HG03103 (cell line): ENCODE results near the gene FNDC7.
"Not testable (repeated sequence)": the region's sequence is repeated elsewhere in the genome, so short reads cannot be mapped to it uniquely, and the experiment has no call there.

Source experiments
- ATAC-seq: cut with Tn5 transposase; IDR thresholded peaks from one replicate; pipeline ENCODE4 v1.9.1; 2021; ENCODE audit warnings: low read depth; ENCODE audit not compliant: unreplicated experiment

FNDC7 gene

GRCh38 chr1:108699375-108700332, 13.1 kb upstream of the FNDC7 start:
- ATAC-seq: no peak

GRCh38 chr1:108701176-108701849, 11.4 kb upstream of the FNDC7 start:
- no peak for ATAC-seq

- not testable (repeated sequence) for ATAC-seq
These were observed 10.6 kb upstream of the FNDC7 start for GRCh38 chr1:108702109-108702508.

GRCh38 chr1:108703939-108704338, 8.8 kb upstream of the FNDC7 start:
- ATAC-seq: no peak

- ATAC-seq: no peak
These were observed 8.2 kb upstream of the FNDC7 start for GRCh38 chr1:108704496-108704895.

GRCh38 chr1:108706643-108707042, 6.1 kb upstream of the FNDC7 start:
- ATAC-seq: no peak

GRCh38 chr1:108708691-108709660, 3.7 kb upstream of the FNDC7 start:
- no peak for ATAC-seq

GRCh38 chr1:108715932-108716331, 3.2 kb downstream of the FNDC7 start:
- ATAC-seq: no peak

GRCh38 chr1:108716437-108717230, 3.9 kb downstream of the FNDC7 start:
- ATAC-seq: no peak

GRCh38 chr1:108717774-108718316, 5.1 kb downstream of the FNDC7 start:
- no peak for ATAC-seq

GRCh38 chr1:108718927-108719655, 6.4 kb downstream of the FNDC7 start:
- no peak for ATAC-seq

GRCh38 chr1:108719656-108720435, 7.1 kb downstream of the FNDC7 start:
- ATAC-seq: no peak

- ATAC-seq: no peak
These were observed 9.6 kb downstream of the FNDC7 start for GRCh38 chr1:108722292-108722691.

- no peak for ATAC-seq
These were observed 13.2 kb downstream of the FNDC7 start for GRCh38 chr1:108725906-108726305.

- no peak for ATAC-seq
These were observed 15.7 kb downstream of the FNDC7 start for GRCh38 chr1:108728327-108728923.

- ATAC-seq: no peak
These were observed 16.8 kb downstream of the FNDC7 start for GRCh38 chr1:108729481-108729880.

GRCh38 chr1:108732398-108732797, 19.7 kb downstream of the FNDC7 start:
- no peak for ATAC-seq
